Gastroesophageal sphincter (tissue), 4 donors: ENCODE data around the gene PLXNA3. TPM values are rescaled to one million over a fixed set of nuclear protein-coding genes. Genes with fewer than 3 reads are reported as not detected.

Source experiments
- ATAC-seq: fragments of 150-250 bp; one replicate; pipeline ENCODE4 v1.9.1; 2016; ENCODE audit warnings: mild to moderate bottlenecking, moderate library complexity
- H3K27ac ChIP-seq, 4 donors: fragments of 200-600 bp; sonication (generic) in 3 of 4; 1 replicate in 3 of 4; 2 replicates in 1 of 4; pipeline ENCODE4 v1.5.1; 2016 to 2019
- H3K27me3 ChIP-seq: fragments of 200-600 bp; sonication (generic); one replicate; pipeline ENCODE4 v1.5.1; 2019
- H3K36me3 ChIP-seq, 2 donors: fragments of 200-600 bp; sonication (generic); one replicate each; pipeline ENCODE4 v1.5.1; 2019; ENCODE audit warnings: control low read depth in 1 of 2
- H3K4me1 ChIP-seq, 3 donors: fragments of 200-600 bp; sonication (generic); 1 replicate in 2 of 3; 2 replicates in 1 of 3; pipeline ENCODE4 v1.5.1; 2016 to 2019; ENCODE audit warnings: control low read depth in 2 of 3
- H3K4me3 ChIP-seq, 2 donors: fragments of 200-600 bp; sonication (generic); one replicate each; pipeline ENCODE4 v1.5.1; 2019; ENCODE audit warnings: mild to moderate bottlenecking in 1 of 2, moderate library complexity in 1 of 2
- H3K9me3 ChIP-seq, 3 donors: fragments of 200-600 bp; sonication (generic); one replicate each; pipeline ENCODE4 v1.5.1; 2017 to 2019; ENCODE audit warnings: control low read depth in 2 of 3
- EP300 ChIP-seq: sonication (generic); formaldehyde crosslinking; IDR thresholded peaks from one replicate; pipeline ENCODE4 v1.6.1; 2017; ENCODE audit warnings: antibody characterized with exemption, mild to moderate bottlenecking
- POLR2A ChIP-seq, 2 donors: fragments of 450-650 bp; IDR thresholded peaks; one replicate each; pipeline ENCODE4 v1.6.1; 2017; ENCODE audit warnings: antibody characterized with exemption in 2 of 2, mild to moderate bottlenecking in 2 of 2, moderate library complexity in 1 of 2
- POLR2AphosphoS5 ChIP-seq: sonication (generic); formaldehyde crosslinking; IDR thresholded peaks from one replicate; pipeline ENCODE4 v1.6.1; 2017; ENCODE audit warnings: antibody characterized with exemption
- WGBS, 2 donors: methylation state at CpG; one replicate each; pipeline ENCODE4 v1.1.5; 2018; ENCODE audit warnings: low coverage in 1 of 2; 5-methylcytosine and 5-hydroxymethylcytosine counted together
- total RNA-seq, 4 donors: library from RNA; depleted of rRNA; stranded (reverse); fragments of >200 nt; gene quantifications; one replicate each; pipeline ENCODE4 v1.1.0, GENCODE V29; 2016
- TF ChIP-seq, protein P1 (sequence below), 4 experiments: fragments of 200-600 bp in 2 of 4; fragments of 450-650 bp in 2 of 4; sonication (generic) in 1 of 4; IDR thresholded peaks; one replicate each; pipeline ENCODE4 v1.5.1; 2017 to 2019; ENCODE audit warnings: antibody characterized with exemption in 4 of 4, mild to moderate bottlenecking in 2 of 4, moderate library complexity in 2 of 4

The PLXNA3 gene
- total RNA-seq, 4 donors from 2014 or later = 1.5 to 13.9 (median 8.2) TPM

DNA sequence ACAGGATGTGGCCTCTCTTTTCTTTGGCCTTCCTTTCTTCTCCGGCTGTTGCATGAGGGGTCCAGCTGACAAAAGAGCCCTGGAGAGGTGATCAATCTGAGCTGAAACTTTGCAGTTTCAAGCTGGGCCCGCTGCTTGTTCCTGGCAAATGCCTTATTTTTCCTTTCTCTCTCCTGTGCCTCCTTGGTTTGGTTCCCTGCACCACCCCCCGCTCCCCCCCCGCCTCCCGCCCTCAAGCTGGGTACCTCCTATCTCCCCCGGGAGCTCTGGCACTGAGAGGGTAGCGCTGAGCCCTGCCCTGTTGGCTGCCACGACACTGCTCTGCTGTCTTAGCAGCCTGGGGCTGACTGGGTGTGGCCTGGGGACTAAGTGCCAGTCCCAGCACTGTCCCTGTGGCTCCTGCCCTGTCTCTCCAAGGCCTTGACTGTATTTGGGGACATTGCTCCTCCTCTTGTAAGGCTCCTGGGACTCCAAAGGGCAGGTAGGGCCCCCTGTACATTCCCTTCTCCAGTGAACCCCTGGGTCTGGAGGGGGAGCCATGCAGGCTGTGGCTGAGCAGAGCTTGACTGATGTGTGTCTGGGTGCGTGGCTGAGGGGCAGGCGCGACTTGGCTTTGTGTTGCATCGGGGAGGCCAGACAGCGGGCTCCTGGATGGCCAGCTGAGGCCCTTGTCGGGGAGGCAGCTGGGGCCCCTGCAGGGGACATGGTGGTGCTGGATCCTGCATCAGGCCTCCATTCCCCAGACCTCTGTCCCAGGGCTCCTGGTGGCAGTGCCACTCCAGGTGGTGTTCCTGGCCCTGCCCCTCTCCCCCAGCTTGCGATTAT, 1.1 kb downstream of the PLXNA3 start:
- WGBS, 2 donors = 55% methylated on average over 2 of the region's 15 CpGs; no CpG with 5 or more reads in 1 of the 2 donors
- Histone ChIP-seq H3K9me3 (no peaks in the 10 kb centered on the region), H3K36me3 (peaks cover 0 to 34% of the 10 kb centered on the region in 2 donors), H3K4me1 (peaks cover 0 to 16% (median 0%) of the 10 kb centered on the region in 3 donors), H3K4me3 (peak overlapping the region; percentile 64 to 74), H3K27me3 (no peaks in the 10 kb centered on the region), H3K27ac (peak overlapping the region in 3 of 4 donors; percentile 71 to 84 (median 82))
- ATAC-seq = peak; percentile 32
- TF ChIP-seq POLR2AphosphoS5 (no peak), POLR2A (IDR thresholded peaks at IDR 0.05) (no peak), EP300 (no peak)
- TF ChIP-seq, protein P1, sequence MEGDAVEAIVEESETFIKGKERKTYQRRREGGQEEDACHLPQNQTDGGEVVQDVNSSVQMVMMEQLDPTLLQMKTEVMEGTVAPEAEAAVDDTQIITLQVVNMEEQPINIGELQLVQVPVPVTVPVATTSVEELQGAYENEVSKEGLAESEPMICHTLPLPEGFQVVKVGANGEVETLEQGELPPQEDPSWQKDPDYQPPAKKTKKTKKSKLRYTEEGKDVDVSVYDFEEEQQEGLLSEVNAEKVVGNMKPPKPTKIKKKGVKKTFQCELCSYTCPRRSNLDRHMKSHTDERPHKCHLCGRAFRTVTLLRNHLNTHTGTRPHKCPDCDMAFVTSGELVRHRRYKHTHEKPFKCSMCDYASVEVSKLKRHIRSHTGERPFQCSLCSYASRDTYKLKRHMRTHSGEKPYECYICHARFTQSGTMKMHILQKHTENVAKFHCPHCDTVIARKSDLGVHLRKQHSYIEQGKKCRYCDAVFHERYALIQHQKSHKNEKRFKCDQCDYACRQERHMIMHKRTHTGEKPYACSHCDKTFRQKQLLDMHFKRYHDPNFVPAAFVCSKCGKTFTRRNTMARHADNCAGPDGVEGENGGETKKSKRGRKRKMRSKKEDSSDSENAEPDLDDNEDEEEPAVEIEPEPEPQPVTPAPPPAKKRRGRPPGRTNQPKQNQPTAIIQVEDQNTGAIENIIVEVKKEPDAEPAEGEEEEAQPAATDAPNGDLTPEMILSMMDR (IDR thresholded peaks at IDR 0.05) = no peak

DNA sequence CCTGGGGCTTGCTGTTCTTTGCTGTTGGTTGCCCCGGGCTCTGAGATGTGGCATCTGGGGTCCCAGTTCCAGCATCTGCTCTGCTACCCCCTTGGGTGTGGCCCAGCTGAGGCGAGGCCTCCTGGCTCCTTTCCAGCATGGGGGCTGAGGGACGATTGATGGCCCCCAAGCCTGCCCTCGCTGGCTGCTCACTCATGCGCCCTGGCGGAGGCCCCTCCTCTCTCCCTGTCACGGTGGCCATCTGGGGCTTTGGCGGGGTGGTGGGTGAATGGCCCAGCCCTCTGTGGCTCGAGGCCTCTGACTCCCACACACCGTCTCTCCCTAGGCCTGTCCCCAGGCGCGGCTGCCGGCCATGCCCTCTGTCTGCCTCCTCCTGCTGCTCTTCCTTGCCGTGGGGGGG, 1.8 kb downstream of the PLXNA3 start:
- 55% methylated on average over 2 of the region's 14 CpGs; no CpG with 5 or more reads in 1 of the 2 donors for WGBS, 2 donors
- no peak for ATAC-seq
- no peak for TF ChIP-seq EP300
- TF ChIP-seq, protein P1 (IDR thresholded peaks at IDR 0.05) = no peak
- no peak for TF ChIP-seq POLR2A (IDR thresholded peaks at IDR 0.05)
- TF ChIP-seq POLR2AphosphoS5 = no peak
- Histone ChIP-seq H3K27ac (peak overlapping the region in 1 of 4 donors; percentile 82), H3K4me1 (peaks cover 0 to 16% (median 0%) of the 10 kb centered on the region in 3 donors), H3K4me3 (peak overlapping the region in 1 of 2 donors; percentile 64), H3K27me3 (no peaks in the 10 kb centered on the region), H3K36me3 (peaks cover 0 to 41% of the 10 kb centered on the region in 2 donors), H3K9me3 (no peaks in the 10 kb centered on the region)

DNA sequence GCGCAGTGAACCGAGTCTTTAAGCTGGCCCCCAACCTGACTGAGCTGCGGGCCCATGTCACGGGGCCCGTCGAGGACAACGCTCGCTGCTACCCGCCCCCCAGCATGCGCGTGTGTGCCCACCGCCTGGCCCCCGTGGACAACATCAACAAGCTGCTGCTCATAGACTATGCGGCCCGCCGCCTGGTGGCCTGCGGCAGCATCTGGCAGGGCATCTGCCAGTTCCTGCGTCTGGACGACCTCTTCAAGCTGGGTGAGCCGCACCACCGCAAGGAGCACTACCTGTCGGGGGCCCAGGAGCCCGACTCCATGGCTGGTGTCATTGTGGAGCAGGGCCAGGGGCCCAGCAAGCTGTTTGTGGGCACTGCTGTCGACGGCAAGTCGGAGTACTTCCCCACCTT, 2.2 kb downstream of the PLXNA3 start:
- no peak for TF ChIP-seq EP300
- TF ChIP-seq, protein P1 (IDR thresholded peaks at IDR 0.05) = no peak
- TF ChIP-seq POLR2AphosphoS5 = no peak
- TF ChIP-seq POLR2A (IDR thresholded peaks at IDR 0.05) = no peak
- H3K27ac ChIP-seq = peak overlapping the region in 1 of 4 donors; percentile 82
- H3K27me3 ChIP-seq = no peaks in the 10 kb centered on the region
- no peak for ATAC-seq
- peaks cover 0 to 46% of the 10 kb centered on the region in 2 donors for H3K36me3 ChIP-seq
- no peaks in the 10 kb centered on the region for H3K9me3 ChIP-seq
- peak overlapping the region in 1 of 2 donors; percentile 64 for H3K4me3 ChIP-seq
- peaks cover 0 to 16% (median 0%) of the 10 kb centered on the region in 3 donors for H3K4me1 ChIP-seq
- WGBS, 2 donors = no CpG with 5 or more reads among the region's 26 CpGs

DNA sequence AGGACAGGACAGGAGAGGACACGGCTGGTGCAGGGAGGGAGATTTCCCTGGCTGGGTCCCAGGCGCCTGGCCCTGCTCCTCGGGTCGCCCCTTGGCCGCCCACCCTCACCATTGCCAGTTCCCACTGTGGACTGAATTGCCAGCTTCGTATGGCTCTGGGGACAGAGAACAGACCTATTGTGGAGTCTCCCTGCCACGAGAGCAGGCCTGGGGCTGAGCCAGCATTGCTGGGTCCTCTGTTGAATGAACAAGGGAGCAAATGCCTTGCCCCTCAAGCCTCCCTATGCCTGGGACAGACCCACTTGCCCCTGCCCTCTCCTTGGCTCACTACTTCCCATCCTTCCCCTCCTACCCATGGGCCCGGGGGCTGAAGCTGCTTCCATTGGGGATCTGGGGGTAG, 4.3 kb downstream of the PLXNA3 start:
- Histone ChIP-seq H3K27ac (no peak overlapping the region), H3K36me3 (peaks cover 0 to 67% of the 10 kb centered on the region in 2 donors), H3K4me3 (no peak overlapping the region), H3K4me1 (peaks cover 0 to 16% (median 0%) of the 10 kb centered on the region in 3 donors), H3K27me3 (no peaks in the 10 kb centered on the region), H3K9me3 (no peaks in the 10 kb centered on the region)
- no peak for ATAC-seq
- TF ChIP-seq, protein P1 (IDR thresholded peaks at IDR 0.05) = no peak
- no peak for TF ChIP-seq POLR2A (IDR thresholded peaks at IDR 0.05)
- no peak for TF ChIP-seq POLR2AphosphoS5
- no peak for TF ChIP-seq EP300
- 40 to 66% methylated on average over 2 of the region's 8 CpGs for WGBS, 2 donors
